Fibroblast of skin of scalp (primary cell): Measurements from ENCODE around the gene IL17RD.

ENCODE experiments used
- DNase-seq: peaks from one replicate; pipeline ENCODE4 v3.0.0-alpha.2; 2013

The IL17RD gene

GRCh38 chr3:57130571-57131209 lies 34.5 kb downstream of the IL17RD start:
- no peak for DNase-seq

GRCh38 chr3:57128826-57129667 lies 36.1 kb downstream of the IL17RD start:
- no peak for DNase-seq

- DNase-seq, result peak; percentile 70
Measured at GRCh38 chr3:57127891-57128518, 37.1 kb downstream of the IL17RD start.

GRCh38 chr3:57126244-57126643 lies 38.9 kb downstream of the IL17RD start:
- no peak for DNase-seq

- no peak for DNase-seq
Measured at GRCh38 chr3:57120451-57121174, 44.5 kb downstream of the IL17RD start.

DNA sequence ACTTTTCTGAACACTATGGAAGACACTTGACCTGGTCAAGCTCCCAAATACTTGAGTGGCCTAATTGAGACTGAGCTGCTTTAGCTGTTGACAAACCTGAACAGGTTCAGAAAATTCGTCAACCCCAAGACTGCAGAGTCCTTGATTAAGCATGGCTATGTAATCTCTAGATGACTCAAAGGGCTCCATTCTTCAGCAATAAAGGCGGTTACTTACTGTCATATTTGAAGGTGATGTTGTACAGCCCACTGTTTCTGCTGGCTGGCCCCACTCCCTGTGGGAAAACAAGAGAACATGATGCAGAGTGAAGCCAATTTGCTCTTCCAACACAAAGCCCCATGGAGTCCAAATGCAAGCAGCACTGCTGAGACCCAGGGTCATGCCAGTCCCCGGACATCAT lies 45.1 kb downstream of the IL17RD start:
- no peak for DNase-seq

DNA sequence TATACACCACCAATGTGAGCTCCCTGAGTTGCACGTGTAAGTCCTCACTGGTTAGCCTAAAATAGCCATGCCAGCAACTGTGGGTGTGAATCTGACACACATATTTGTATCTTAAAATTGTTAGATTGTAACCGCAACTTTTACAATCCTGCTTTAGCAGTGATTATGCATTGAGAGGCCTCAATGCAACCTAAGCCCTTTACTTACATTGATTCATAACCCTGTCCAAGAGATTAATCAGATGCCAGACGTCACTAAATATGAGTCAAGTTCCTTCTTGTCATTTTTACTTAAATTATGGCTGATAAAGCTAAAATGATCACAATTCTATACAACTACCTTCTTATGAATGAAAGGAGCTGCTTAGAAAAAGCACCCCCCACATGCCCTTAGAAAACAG lies 46.9 kb downstream of the IL17RD start:
- no peak for DNase-seq

GRCh38 chr3:57116501-57116900 lies 48.7 kb downstream of the IL17RD start:
- DNase-seq, result no peak

DNA sequence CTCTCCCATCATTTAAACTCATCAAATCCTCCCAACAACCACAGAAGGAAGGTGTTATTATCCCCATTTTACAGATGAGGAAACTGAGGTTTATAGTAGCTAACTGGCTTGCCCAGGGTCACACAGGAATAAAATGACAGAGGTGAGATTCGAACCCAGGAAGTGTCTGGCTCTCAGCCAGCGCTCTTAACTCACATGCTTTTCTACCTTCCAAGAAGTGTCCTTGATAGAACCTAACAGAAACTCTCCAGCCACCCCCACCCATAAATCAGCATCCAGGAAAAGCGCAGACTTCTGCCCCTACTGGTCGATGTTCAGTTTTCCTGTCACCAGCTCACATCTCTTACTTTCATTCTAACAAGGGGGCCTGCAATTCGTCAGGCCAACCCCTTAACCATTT lies 52.9 kb downstream of the IL17RD start:
- no peak for DNase-seq

GRCh38 chr3:57110798-57111197 lies 54.4 kb downstream of the IL17RD start:
- DNase-seq, result no peak

- no peak for DNase-seq
Measured at GRCh38 chr3:57110214-57110613, 54.9 kb downstream of the IL17RD start.

- no peak for DNase-seq
Measured at GRCh38 chr3:57109437-57110199, 55.5 kb downstream of the IL17RD start.

- no peak for DNase-seq
Measured at GRCh38 chr3:57108684-57109083, 56.5 kb downstream of the IL17RD start.

- DNase-seq, result no peak
Measured at GRCh38 chr3:57105585-57105984, 59.6 kb downstream of the IL17RD start.

- peak; percentile 72 for DNase-seq
Measured at GRCh38 chr3:57100046-57100695, 65.0 kb downstream of the IL17RD start.

GRCh38 chr3:57098418-57099310 lies 66.5 kb downstream of the IL17RD start:
- DNase-seq, result no peak

DNA sequence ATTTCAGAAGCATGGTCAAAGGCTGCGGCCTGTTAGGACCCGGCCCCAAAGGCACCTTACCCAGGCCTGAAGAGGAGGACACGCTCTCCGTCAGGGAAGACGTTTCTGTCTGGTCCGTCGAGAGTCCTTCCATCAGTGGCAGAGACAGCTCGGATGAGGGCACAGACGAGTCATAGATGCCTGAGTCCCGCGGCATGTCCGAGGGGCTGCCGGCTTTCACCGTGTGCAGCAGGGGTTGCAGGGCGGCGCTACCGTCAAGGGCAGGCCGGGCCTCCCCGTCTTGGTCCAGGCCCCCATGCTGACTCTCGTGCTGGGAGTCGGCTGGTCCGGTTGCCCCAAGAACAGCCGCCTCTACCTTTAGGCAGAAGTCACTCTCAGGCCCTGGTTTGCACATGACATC lies 67.6 kb downstream of the IL17RD start:
- no peak for DNase-seq

GRCh38 chr3:57095363-57095762 lies 69.8 kb downstream of the IL17RD start:
- DNase-seq, result no peak

DNA sequence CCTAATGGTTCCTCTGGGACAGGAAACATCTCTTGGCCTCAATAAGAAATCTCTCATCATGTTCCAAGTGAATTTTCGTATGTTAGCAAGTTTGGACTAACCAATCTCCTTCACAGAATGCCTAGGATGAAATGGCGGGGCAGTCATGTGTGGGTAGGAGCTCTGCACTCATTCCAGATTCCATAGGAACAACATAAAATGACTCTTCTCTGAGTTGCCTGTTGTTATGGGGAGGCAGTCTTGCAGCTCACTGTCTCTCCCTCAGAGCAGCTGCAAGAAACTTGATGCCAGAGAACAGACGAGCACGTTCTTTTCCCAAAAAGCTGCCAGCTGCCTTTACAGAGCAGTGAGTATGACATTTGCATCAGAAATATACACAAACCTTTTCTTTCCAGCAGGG lies 70.6 kb downstream of the IL17RD start:
- peak; percentile 40 for DNase-seq

DNA sequence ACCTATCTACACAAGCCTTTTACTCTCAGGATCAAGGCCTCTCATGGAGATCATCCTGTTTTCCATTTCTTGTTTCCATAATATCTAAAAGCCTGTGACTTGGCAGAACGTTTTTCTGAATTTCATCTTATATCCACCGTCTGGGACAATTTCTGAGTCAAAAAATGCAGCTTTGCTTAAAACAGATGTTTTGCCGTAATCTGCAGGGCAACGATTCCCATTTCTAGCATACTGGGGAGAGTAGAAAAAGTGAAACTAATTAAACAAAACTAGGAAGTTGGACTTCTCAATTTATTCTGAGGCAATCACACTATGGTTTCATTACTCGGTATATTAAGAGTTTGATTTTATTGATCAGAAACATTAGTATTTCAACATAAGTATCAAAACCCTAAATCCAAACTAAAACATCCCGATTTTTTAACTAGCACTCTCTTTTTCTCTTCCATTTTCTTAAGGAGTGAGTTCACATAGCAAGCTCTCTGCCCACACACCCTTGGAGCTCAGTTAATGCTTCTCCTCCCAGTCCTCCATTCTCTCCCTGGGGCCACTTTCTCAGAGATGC lies 71.1 kb downstream of the IL17RD start:
- no peak for DNase-seq
